ENCODE data around the gene RHBDD3.

Gene RHBDD3

DNA sequence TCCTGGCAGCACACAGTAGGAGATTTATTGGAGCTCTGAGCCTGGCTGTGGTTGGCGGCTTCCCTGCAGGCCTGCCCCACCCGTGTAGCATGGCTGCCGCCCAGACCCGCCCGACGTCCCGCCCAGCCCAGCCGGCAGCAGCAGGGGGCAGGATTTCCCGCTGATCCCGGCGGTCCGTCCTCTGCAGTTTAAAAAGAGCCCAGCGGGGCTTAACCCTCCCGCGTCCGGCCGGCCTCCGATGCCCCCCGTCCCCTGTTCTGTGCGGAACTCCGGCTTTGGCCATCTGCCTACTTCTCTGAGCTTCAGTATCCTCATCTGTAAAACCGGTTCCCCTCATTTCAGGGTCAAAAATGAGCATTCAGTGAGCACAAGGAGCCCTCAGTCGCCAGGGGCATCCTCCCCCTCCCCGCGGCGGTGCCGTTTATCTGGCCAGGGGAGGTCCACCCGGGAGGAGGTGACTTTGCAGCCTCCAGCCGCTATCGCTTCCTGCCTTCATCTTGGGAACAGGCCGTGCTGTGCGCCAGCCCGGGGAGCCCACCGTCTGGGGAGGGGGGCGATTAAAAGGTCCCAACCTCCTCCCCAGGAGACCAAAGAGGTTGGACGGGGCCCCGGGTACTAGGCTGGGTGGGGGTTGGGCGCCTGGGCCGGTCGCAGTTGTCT lies 38.5 kb upstream of the RHBDD3 start, which contains the start of gene GAS2L1:
Gene GAS2L1 (plus strand): TSS at position 476 of the 660 bp plus-strand sequence. CDS start 1,456 bp downstream, outside the sequence.
- Histone ChIP-seq H3K9me3 (no peaks in the 10 kb centered on the region), H3K4me1 (peaks cover 5% of the 10 kb centered on the region), H3K4me3 (ENCODE audit: low read depth, low read length) (peak within 1 kb of the TSS; percentile 83), H3K27me3 (no peaks in the 10 kb centered on the region), H3K36me3 (peaks cover 4% of the 10 kb centered on the region)
- TF ChIP-seq, protein P1, sequence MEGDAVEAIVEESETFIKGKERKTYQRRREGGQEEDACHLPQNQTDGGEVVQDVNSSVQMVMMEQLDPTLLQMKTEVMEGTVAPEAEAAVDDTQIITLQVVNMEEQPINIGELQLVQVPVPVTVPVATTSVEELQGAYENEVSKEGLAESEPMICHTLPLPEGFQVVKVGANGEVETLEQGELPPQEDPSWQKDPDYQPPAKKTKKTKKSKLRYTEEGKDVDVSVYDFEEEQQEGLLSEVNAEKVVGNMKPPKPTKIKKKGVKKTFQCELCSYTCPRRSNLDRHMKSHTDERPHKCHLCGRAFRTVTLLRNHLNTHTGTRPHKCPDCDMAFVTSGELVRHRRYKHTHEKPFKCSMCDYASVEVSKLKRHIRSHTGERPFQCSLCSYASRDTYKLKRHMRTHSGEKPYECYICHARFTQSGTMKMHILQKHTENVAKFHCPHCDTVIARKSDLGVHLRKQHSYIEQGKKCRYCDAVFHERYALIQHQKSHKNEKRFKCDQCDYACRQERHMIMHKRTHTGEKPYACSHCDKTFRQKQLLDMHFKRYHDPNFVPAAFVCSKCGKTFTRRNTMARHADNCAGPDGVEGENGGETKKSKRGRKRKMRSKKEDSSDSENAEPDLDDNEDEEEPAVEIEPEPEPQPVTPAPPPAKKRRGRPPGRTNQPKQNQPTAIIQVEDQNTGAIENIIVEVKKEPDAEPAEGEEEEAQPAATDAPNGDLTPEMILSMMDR (IDR thresholded peaks at IDR 0.05; ENCODE audit: low read depth, low read length), result peak; percentile 63
- DNase-seq, result peak; percentile 88

DNA sequence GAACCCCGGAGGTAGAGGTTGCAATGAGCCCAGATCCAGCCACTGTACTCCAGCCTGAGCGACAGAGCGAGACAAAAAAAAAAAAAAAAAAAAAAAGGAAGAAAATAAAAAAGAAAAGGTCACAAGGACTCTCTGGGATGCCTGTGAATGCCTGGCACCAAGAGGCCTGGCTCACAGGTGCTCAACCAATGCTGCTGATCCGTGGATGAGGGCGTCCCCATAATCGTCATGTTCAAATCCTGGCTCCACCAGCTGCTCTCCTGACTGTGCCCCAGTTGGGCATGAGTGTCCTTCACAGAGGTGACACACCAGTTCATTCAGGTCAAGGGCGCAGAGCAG lies 38.0 kb upstream of the RHBDD3 start:
- peak overlapping the region; percentile 83; the same call in 1 of the 2 replicates for H3K4me3 ChIP-seq (ENCODE audit: low read depth, low read length)
- H3K9me3 ChIP-seq, result no peaks in the 10 kb centered on the region
- DNase-seq, result no peak
- H3K27me3 ChIP-seq, result no peaks in the 10 kb centered on the region
- H3K4me1 ChIP-seq, result peaks cover 2% of the 10 kb centered on the region
- TF ChIP-seq, protein P1 (IDR thresholded peaks at IDR 0.05; ENCODE audit: low read depth, low read length), result no peak
- peaks cover 9% of the 10 kb centered on the region for H3K36me3 ChIP-seq

DNA sequence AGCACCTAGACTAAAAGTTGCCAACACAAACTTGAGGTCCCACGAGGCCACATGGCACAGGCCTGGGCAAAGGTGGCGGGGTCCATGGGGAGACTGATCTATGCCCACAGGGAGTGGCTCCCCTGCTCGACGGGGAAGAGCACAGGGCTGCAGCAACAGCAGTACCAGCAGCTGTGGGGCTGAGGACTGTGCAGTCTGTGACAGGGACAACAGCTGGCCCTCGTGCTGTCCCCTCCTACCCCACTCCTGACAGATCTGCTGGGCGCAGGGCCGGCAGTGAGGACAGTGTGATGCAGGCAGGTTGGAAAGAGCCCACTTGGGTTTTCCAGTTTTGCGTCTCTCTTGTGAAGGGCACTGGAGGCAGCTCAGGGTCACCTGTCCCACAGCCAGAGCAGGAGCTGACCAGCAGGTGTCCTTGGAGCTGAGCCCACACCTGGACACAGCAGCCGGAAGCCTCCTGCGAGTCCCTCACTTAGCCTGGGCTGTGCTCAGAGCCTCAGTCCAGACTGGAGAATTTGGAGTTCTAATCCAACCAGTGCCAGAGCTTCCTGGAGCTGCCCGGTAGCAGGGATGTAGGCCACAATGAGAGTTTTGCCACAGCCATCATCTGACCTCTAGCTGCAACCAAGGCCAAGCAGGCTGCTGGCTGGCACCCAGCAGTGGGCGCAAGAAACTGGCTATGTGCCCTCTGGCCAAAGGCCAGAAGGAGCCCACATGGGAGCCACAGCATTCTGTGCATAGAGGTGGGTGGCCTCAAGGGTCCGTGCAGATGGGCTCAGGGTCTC lies 35.1 kb upstream of the RHBDD3 start:
- H3K9me3 ChIP-seq, result no peaks in the 10 kb centered on the region
- no peaks in the 10 kb centered on the region for H3K4me1 ChIP-seq
- no peaks in the 10 kb centered on the region for H3K27me3 ChIP-seq
- no peak overlapping the region for H3K4me3 ChIP-seq (ENCODE audit: low read depth, low read length)
- peaks cover 35% of the 10 kb centered on the region for H3K36me3 ChIP-seq
- TF ChIP-seq, protein P1 (IDR thresholded peaks at IDR 0.05; ENCODE audit: low read depth, low read length), result no peak
- DNase-seq, result no peak

DNA sequence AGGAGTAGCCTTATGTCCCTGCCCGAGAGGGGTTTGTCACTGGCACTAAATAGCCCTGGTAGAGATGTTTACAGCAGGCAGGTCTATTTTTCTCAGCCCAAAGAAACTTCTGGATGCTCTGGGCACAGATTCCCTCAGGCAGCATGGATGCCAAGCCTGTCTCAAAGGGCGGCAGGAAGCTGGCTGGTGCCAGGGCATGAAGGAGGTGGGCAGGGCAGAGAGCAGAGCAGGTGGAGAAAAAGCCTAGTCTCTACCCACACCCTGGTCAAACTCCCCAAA lies 34.6 kb upstream of the RHBDD3 start:
- H3K4me3 ChIP-seq (ENCODE audit: low read depth, low read length), result no peak overlapping the region
- H3K4me1 ChIP-seq, result no peaks in the 10 kb centered on the region
- no peak for DNase-seq
- H3K36me3 ChIP-seq, result peaks cover 40% of the 10 kb centered on the region
- no peaks in the 10 kb centered on the region for H3K27me3 ChIP-seq
- H3K9me3 ChIP-seq, result no peaks in the 10 kb centered on the region
- TF ChIP-seq, protein P1 (IDR thresholded peaks at IDR 0.05; ENCODE audit: low read depth, low read length), result no peak

DNA sequence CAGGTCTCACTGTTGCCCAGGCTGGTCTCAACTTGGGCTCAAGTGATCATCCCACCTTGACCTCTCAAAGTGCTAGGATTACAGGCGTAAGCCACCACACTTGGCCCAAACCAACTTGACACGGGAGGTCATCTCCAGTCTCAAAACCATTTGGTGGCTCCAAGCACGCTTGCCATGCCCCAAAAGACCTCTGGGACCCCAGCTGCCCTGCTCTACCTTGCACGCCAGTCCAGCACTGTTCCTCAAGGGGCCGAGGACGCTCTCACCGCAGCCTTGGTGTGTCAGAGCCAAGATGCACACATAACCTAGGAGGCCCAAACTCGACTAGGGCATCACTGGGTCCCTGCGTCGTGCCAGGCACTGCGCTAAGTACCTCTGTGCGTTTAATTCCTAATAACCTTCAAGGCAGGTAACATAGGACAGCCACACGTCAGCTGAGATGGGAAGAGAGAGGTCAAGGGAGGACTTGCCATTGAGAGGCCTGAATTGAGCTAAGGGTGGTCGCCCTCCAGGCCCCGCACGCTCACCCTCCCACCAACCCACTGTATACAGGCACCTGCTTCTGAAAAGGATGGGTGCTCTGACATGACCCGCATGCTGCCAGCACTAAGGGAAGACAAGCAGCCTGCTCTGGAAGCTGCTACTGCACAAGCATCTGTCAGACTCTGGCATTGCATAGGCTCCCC lies 34.1 kb upstream of the RHBDD3 start:
- TF ChIP-seq, protein P1 (IDR thresholded peaks at IDR 0.05; ENCODE audit: low read depth, low read length), result no peak
- Histone ChIP-seq H3K4me1 (no peaks in the 10 kb centered on the region), H3K27me3 (no peaks in the 10 kb centered on the region), H3K36me3 (peaks cover 45% of the 10 kb centered on the region), H3K4me3 (ENCODE audit: low read depth, low read length) (no peak overlapping the region), H3K9me3 (no peaks in the 10 kb centered on the region)
- DNase-seq, result no peak

All from BE2C (cell line).